GM21390 (cell line): ENCODE data around the gene CYP2D6.
"Not testable (repeated sequence)": the region's sequence is repeated elsewhere in the genome, so short reads cannot be mapped to it uniquely, and the experiment has no call there.

Experiments used
- ATAC-seq: cut with Tn5 transposase; IDR thresholded peaks from one replicate; pipeline ENCODE4 v1.9.1; 2021; ENCODE audit not compliant: unreplicated experiment

Gene CYP2D6

DNA sequence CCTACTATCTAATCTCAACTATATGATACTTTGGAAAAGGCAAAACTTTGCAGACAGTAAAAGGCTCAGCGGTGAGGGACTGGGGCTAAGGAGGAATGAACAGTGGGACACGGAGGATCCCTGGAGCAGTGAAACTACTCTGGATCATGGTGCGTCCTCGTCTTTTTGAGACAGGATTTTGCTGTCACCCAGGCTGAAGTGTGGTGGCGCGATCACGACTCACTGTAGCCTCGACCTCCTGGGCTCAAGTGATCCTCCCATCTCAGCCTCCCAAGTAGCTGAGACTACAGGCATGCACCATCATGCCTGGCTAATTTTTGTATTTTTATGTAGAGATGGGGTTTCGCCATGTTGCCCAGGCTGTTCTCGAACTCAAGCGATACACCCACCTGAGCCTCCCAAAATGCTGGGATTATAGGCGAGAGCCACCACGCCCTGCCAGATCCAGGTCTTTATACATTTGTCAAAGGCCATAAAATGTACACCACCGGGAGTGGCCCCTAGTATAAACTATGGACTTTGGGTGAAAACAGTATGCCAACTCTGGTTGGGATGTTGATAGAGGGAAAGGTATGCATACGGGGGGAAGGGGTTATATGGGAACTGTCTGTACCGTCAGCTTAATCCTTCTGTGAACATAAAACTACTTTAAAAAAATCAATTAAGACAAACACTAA lies 28.0 kb upstream of the CYP2D6 start:
- ATAC-seq = no peak

DNA sequence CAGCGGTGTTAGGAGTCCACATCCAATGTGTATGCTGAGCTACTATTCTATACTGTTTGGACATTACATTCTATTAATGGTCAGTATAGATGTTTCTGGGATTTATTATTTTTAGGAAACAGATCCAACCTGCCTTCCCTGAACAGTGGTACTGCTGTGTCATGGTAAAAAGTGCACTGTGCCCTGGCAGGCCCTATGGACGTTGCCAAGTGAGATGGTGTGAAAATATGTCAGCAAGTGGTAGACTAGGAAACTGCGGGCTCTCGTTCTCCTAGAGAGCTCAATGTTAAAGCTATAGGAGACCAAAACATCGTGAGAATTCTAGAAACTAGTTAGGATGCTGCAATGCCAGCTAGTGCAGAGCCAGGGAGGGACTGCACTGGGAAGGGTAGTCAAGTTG lies 26.0 kb upstream of the CYP2D6 start:
- ATAC-seq = no peak

DNA sequence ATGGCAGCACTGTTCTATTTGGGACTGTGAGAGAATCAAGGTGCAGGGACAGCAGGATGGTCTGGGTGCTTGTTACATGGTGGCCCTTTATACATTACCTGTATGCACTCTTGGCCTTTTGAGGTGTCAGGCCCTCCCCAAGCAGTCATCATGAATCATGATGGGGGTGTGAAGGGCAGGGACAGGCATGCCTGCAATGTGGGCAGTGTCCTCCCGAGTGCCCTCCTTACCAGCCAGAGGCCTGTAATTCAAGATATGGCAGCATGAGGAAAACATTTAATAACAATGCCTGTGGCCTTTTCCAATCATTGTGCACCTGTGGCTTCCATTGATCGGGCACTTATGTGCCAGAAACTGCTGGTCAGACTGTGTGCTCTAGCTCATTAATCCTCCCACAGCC lies 25.5 kb upstream of the CYP2D6 start:
- no peak for ATAC-seq

DNA sequence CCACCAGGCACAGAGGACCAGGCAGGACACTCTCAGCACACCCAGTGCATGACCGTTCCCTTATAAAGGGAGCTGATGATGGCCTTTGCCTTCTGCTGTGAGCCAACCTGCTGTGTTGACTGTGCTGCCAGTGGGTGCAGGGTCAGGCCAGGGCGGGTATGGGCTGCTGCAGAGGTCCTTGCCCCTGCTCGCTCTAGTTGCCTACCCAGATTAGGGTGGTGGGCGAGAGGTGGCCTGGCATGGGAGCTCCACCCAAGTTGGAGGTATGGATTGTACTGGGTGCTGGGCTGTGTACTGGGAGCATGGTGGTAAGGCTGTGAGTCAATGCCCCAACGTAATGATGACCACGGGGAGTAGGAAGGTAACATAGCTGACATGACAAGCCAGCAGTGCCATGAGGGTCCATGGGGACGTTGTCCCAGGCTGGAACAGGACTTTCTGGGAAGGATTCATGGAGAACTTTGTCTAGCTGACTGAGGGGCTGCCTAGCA lies 24.5 kb upstream of the CYP2D6 start:
- no peak for ATAC-seq

DNA sequence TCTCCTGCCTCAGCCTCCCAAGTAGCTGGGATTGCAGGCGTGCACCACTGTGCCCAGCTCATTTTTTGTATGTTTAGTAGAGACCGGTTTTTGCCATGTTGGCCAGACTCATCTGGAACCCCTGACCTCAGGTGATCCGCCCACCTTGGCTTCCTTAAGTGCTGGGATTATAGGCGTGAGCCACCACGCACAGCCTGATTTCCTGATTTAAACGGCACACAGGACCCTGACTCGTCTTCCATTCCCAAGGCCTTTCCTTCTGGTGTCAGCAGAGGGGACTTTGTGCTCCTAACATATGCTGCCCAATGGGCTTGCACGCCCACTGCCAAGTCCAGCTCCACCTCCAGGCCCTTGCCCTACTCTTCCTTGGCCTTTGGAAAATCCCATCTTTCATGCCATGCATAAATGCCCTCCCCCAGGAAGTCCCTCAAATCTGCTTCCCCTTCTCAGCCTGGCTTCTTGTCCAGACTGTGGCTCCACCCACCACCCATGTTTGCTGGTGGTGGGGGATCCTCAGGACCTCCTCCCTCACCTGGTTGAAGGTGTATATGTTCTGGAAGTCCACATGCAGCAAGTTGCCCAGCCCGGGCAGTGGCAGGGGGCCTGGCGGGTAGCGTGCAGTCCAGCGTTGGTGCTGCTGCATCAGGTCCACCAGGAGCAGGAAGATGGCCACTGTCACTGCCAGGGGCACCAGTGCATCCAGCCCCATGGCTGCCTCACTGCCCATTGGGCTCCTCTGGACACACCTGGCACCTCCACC lies 23.9 kb upstream of the CYP2D6 start:
- no peak for ATAC-seq

DNA sequence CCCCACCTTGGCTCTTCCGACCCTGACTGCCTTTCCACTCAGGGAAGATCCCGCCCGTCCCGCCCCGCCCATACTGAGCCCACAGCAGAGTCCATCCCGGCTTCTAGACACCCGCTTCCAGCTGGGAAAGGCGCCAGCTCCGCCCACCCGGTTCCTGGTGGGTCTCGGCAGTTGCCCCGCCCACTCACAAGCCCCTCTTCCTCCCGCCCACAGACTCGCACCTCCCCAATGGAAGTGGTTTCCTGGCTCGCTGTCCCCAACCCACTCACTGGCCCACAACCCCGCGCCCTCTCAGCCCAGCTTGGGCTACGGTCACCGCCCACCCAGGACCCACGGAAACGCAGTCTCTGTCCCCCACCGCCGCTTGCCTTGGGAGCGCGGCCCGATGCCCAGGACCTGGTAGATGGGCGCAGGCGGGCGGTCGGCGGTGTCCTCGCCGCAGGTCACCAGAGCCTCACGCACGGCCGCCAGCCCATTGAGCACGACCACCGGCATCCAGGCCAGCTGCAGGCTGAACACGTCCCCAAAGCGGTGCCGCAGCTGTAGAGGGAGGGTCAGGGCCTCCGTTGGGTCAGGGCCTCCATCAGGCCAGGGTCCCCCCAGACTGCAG lies 22.2 kb upstream of the CYP2D6 start:
- ATAC-seq = no peak

DNA sequence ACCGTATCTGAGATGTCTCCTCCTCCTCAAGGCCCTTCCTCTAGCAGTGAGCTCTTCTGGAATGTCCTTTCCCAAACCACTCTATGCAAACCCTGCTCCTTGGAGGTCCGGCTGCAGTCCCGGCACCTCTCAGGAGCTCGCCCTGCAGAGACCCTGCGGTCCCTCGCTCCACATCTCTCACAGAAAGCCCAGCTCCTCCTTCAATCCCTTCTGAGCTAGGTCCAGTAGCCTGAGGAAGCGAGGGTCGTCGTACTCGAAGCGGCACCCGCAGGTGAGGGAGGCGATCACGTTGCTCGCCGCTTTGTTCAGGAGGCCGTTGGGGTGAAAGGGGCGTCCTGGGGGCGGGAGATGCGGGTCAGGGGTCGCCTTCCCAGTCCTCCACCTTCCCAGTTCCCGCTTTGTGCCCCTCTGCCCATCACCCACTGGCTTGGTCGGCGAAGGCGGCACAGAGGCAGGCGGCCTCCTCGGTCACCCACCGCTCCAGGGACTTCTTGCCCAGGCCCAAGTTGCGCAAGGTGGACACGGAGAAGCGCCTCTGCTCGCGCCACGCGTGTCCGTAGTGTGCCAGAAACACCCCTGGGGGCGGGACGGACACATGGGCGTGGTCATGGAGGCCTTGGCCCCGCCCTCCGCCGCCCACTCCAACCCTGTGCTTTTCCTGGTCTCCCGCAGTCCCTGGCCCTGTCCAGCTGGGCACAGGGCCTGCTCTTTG lies 21.5 kb upstream of the CYP2D6 start:
- ATAC-seq = no peak

DNA sequence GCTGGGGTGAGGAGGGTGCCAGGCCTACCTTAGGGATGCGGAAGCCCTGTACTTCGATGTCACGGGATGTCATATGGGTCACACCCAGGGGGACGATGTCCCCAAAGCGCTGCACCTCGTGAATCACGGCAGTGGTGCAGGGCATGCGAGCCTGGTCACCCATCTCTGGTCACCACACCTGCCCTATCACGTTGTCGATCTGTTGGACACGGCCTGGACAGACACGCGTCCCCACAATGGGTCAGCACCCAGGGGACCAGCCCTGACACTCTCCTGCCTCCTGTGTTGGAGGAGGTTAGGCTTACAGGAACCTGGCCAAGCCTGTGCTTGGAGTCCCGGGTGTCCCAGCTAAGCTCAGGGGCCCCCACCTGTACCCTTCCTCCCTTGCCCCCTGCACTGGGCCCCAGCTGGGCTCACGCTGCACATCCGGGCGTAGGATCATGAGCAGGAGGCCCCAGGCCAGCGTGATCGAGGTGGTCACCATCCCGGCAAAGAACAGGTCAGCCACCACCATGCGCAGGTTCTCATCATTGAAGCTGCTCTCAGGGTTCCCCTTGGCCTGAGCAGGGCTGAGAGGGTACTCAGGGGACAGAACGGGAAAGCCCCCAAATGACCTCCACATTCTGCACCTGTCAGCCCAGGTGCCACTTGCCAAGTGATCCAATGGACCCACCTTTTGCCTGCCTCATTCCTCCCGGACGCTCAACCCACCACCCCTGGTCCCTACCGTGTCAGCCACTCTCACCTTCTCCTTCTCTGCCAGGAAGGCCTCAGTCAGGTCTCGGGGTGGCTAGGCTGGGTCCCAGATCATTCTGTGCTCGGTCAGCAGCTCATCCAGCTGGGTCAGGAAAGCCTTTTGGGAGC lies 20.3 kb upstream of the CYP2D6 start:
- ATAC-seq = no peak

DNA sequence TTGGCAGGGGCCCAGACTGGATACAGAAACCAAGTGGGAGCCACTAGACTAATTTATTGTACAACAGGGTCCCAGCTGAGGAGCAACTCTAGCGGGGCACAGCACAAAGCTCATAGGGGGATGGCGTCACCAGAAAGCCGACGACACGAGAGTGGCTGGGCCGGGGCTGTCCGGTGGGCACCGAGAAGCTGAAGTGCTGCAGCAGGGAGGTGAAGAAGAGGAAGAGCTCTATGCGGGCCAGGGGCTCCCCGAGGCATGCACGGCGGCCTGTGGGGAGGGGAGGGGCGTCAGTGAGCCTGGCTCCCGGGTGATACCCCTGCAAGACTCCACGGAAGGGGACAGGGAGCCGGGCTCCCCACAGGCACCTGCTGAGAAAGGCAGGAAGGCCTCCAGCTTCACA lies 19.2 kb upstream of the CYP2D6 start:
- not testable (repeated sequence) for ATAC-seq

DNA sequence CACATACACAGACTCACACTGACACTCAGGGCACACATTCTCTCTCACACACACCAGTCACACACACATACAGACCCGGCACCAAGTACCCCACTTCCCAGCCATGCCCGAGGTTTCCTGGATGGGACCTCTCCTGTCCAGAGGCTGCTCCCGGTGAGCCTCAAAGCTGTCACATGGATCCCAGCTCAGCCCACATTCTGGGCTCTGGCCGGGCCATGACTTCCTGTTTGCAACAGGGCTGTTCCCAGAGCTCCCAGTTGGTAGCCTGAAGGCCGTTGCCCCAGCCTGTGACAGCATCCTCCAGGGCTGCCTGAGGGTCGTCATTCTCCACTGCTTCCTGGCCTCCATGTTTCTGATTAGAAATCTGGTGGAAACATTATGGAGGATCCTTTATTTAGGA lies 14.6 kb upstream of the CYP2D6 start:
- ATAC-seq = no peak

DNA sequence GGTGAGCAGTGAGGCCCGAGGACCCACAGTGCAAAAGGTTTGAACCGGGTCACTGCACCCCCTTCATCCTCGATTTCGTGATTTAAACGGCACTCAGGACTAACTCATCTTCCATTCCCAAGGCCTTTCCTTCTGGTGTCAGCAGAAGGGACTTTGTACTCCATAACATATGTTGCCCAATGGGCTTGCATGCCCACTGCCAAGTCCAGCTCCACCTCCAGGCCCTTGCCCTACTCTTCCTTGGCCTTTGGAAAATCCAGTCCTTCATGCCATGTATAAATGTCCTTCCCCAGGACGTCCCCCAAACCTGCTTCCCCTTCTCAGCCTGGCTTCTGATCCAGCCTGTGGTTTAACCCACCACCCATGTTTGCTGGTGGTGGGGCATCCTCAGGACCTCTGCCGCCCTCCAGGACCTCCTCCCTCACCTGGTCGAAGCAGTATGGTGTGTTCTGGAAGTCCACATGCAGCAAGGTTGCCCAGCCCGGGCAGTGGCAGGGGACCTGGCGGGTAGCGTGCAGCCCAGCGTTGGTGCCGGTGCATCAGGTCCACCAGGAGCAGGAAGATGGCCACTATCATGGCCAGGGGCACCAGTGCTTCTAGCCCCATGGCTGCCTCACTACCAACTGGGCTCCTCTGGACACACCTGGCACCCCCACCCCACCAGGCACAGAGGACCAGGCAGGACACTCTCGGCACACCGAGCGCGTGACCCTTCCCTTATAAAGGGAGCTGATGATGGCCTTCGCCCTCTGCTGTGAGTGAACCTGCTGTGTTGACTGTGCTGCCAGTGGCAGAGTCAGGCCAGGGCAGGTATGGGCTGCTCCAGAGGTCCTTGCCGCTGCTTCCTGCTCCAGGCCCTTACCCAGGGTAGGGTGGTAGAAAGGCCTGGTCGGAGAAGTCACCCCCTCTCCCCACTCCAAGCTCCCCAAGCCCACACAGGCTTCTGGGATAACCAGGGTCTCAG lies 13.5 kb upstream of the CYP2D6 start:
- not testable (repeated sequence) for ATAC-seq

DNA sequence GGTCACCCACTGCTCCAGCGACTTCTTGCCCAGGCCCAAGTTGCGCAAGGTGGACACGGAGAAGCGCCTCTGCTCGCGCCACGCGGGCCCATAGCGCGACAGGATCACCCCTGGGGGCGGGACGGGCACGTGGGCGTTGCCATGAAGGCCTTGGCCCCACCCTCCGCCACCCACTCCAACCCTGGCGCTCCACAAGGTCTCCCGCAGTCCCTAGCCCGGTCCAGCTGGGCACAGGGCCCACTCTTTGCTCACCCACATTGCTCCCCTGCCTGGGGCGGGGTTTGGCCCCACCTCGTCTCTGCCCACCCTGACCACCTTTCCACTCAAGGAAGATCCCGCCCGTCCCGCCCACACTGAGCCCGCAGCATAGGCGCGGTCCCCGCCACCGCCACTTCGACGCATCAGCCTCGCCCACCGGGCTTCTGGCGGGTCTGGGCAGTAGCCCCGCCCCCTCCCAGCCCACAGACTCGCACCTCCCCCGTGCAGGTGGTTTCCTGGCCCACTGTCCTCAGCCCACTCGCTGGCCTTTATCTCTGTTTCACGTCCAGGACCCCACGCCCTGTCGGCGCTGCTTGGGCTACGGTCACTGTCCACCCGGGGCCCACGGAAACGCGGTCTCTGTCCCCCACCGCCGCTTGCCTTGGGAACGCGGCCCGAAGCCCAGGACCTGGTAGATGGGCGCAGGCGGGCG lies 12.3 kb upstream of the CYP2D6 start:
- ATAC-seq = no peak

DNA sequence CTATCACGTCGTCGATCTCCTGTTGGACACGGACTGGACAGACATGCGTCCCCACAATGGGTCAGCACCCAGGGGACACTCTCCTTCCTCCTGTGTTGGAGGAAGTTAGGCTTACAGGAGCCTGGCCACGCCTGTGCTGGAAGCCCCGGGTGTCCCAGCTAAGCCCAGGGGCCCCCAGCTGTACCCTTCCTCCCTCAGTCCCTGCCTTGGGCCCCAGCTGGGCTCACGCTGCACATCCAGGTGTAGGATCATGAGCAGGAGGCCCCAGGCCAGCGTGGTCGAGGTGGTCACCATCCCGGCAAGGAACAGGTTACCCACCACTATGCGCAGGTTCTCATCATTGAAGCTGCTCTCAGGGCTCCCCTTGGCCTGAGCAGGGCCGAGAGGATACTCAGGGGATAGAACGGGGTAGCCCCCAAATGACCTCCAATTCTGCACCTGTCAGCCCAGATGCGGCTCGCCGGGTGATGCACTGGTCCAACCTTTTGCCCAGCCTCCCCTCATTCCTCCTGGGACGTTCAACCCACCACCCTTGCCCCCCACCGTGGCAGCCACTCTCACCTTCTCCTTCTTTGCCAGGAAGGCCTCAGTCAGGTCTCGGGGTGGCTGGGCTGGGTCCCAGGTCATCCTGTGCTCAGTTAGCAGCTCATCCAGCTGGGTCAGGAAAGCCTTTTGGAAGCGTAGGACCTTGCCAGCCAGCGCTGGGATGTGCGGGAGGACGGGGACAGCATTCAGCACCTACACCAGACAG lies 10.9 kb upstream of the CYP2D6 start:
- ATAC-seq = not testable (repeated sequence)

DNA sequence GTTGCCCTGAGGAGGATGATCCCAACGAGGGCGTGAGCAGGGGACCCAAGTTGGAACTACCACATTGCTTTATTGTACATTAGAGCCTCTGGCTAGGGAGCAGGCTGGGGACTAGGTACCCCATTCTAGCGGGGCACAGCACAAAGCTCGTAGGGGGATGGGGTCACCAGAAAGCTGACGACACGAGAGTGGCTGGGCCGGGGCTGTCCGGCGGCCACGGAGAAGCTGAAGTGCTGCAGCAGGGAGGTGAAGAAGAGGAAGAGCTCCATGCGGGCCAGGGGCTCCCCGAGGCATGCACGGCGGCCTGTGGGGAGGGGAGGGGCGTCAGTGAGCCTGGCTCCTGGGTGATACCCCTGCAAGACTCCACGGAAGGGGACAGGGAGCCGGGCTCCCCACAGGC lies 9.5 kb upstream of the CYP2D6 start:
- not testable (repeated sequence) for ATAC-seq

DNA sequence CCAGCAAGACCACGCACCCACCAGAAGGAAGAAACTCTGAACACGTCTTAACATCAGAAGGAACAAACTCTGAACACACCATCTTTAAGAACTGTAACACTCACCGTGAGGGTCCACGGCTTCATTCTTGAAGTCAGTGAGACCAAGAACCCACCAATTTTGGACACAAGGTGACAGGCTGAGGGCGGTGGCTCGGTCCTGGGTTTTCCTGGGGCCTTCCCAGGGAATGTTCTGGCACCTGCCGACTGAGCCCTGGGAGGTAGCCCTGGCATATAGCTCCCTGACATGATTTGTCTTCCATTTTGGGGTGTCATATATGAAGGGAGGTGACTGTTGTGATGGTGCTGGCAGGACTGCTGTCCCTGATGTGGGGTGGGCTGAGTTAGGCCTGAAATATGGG lies 8.9 kb upstream of the CYP2D6 start:
- not testable (repeated sequence) for ATAC-seq

DNA sequence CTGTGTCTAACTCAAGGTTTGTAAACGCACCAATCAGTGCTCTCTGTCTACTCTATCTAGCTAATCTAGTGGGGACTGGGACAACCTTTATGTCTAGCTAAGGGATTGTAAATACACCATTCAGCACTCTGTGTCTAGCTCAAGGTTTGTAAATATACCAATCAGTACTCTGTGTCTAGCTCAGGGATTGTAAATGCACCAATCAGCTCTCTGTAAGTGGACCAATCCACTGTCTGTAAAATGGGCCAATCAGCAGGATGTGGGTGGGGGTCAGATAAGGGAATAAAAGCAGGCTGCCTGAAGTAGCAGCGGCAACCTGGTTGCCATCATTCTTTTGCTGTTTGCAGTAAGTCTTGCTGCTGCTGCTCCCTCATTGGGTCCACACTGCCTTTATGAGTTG lies 8.4 kb upstream of the CYP2D6 start:
- ATAC-seq = no peak

DNA sequence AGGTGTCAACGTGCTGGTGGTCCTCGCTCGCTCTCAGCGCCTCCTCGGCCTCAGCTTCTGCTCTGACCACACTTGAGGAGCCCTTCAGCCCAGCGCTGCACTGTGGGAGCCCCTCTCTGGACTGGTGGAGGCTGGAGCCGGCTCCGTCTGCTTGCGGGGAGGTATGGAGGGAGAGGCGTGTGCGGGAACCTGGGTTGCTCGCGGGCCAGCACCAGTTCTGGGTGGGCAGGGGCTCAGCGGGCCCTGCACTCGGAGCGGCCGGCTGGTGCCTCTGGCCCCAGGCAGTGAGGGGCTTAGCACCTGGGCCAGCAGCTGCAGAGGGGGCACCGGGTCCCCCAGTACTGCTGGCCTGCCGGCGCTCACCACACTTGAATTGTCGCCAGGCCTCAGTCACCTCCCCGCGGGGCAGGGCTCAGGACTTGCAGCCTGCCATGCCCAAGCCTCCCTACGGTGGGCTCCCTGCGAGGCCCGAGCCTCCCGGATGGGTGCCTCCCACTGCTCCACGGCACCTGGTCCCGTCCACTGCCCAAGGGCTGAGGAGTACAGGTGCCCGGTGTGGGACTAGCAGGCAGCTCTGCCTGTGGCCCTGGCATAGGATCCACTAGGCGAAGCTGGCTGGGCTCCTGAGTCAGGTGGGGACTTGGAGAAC lies 7.6 kb upstream of the CYP2D6 start:
- ATAC-seq = no peak

DNA sequence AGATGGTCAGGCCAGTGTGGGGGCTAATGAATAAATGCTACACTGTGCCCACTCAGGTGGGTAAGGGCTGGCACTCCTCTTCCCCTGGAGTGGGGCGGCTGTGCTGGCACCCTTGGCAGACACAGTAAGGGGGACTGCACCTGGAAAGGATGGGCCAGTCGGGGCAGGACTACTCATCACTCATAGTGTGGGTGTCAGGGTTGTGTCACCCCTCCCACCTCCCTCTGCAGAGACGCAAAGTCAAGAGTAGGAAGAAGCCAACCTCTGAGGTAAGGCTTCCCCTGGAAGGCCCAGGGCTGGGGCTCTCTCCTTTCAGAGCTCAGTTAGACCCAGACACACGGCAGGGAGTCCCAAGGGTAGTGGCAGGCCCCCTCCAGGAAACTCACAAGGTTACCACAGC lies 5.1 kb upstream of the CYP2D6 start:
- ATAC-seq = not testable (repeated sequence)
